Type B pancreatic cell (in vitro differentiated cells): ENCODE results near the gene FHAD1. TPM values are rescaled to one million over a fixed set of nuclear protein-coding genes. Genes with fewer than 3 reads are reported as not detected.
"Not testable (repeated sequence)": the region's sequence is repeated elsewhere in the genome, so short reads cannot be mapped to it uniquely, and the experiment has no call there.

Source experiments
- DNase-seq: peaks from one replicate; pipeline ENCODE4 v3.0.0; 2021; ENCODE audit warnings: mixed read lengths; ENCODE audit not compliant: unreplicated experiment; ENCODE audit errors: extremely low spot score
- H3K27ac Mint-ChIP-seq: 2 replicates; pipeline ENCODE4 v1.8.0; 2021; ENCODE audit warnings: mild to moderate bottlenecking, mixed read lengths
- H3K27me3 Mint-ChIP-seq: 2 replicates; pipeline ENCODE4 v1.8.0; 2021; ENCODE audit warnings: mixed read lengths
- H3K36me3 Mint-ChIP-seq: 2 replicates; pipeline ENCODE4 v1.8.0; 2021; ENCODE audit warnings: mixed read lengths
- H3K4me1 Mint-ChIP-seq: one replicate; pipeline ENCODE4 v1.8.0; 2021; ENCODE audit warnings: mixed read lengths; ENCODE audit not compliant: unreplicated experiment
- H3K4me3 Mint-ChIP-seq: 2 replicates; pipeline ENCODE4 v1.8.0; 2021; ENCODE audit warnings: mild to moderate bottlenecking, mixed read lengths
- H3K9me3 Mint-ChIP-seq: 2 replicates; pipeline ENCODE4 v1.8.0; 2021; ENCODE audit warnings: mixed read lengths
- CTCF ChIP-seq: fragments of 200-600 bp; sonication (generic); conservative IDR thresholded peaks from 2 replicates; pipeline ENCODE4 v1.5.0; 2021; ENCODE audit warnings: antibody characterized with exemption, mild to moderate bottlenecking
- total RNA-seq: library from RNA; stranded (reverse); gene quantifications from 2 replicates; pipeline ENCODE4 v1.2.1, GENCODE V29; 2021; ENCODE audit warnings: low replicate concordance

Gene FHAD1
- total RNA-seq, 1 donor from 2014 or later: 3.8 TPM

- Mint-ChIP-seq H3K9me3 (no peaks in the 10 kb centered on the region), H3K4me1 (peaks cover 9% of the 10 kb centered on the region), H3K4me3 (no peak overlapping the region), H3K27ac (no peak overlapping the region), H3K36me3 (no peaks in the 10 kb centered on the region), H3K27me3 (no peaks in the 10 kb centered on the region)
- peak; percentile 93 for TF ChIP-seq CTCF
- DNase-seq: peak; percentile 86
These were observed 184.0 kb downstream of the FHAD1 start for GRCh38 chr1:15430787-15431570.

GRCh38 chr1:15431571-15431948 is 184.5 kb downstream of the FHAD1 start:
- H3K36me3 Mint-ChIP-seq: no peaks in the 10 kb centered on the region
- DNase-seq: no peak
- TF ChIP-seq CTCF: no peak
- peaks cover 5% of the 10 kb centered on the region for H3K4me1 Mint-ChIP-seq
- no peak overlapping the region for H3K27ac Mint-ChIP-seq
- no peak overlapping the region for H3K4me3 Mint-ChIP-seq
- H3K27me3 Mint-ChIP-seq: no peaks in the 10 kb centered on the region
- no peaks in the 10 kb centered on the region for H3K9me3 Mint-ChIP-seq

- no peak for DNase-seq
- H3K27ac Mint-ChIP-seq: no peak overlapping the region
- no peaks in the 10 kb centered on the region for H3K9me3 Mint-ChIP-seq
- H3K27me3 Mint-ChIP-seq: no peaks in the 10 kb centered on the region
- H3K4me3 Mint-ChIP-seq: no peak overlapping the region
- no peaks in the 10 kb centered on the region for H3K36me3 Mint-ChIP-seq
- TF ChIP-seq CTCF: no peak
- peaks cover 3% of the 10 kb centered on the region for H3K4me1 Mint-ChIP-seq
These were observed 185.3 kb downstream of the FHAD1 start for GRCh38 chr1:15432324-15432723.

- DNase-seq: no peak
These were observed 186.4 kb downstream of the FHAD1 start for GRCh38 chr1:15433471-15433870.

GRCh38 chr1:15434739-15435138 is 187.7 kb downstream of the FHAD1 start:
- H3K27ac Mint-ChIP-seq, H3K9me3 Mint-ChIP-seq, H3K27me3 Mint-ChIP-seq, H3K4me3 Mint-ChIP-seq, H3K4me1 Mint-ChIP-seq, H3K36me3 Mint-ChIP-seq, DNase-seq: not testable (repeated sequence)

More at GRCh38 chr1:15433471-15433870, 186.4 kb downstream of the FHAD1 start:
- no peak for TF ChIP-seq CTCF
- no peak overlapping the region for H3K27ac Mint-ChIP-seq
- no peaks in the 10 kb centered on the region for H3K27me3 Mint-ChIP-seq
- H3K9me3 Mint-ChIP-seq: no peaks in the 10 kb centered on the region
- peaks cover 3% of the 10 kb centered on the region for H3K4me1 Mint-ChIP-seq
- no peaks in the 10 kb centered on the region for H3K36me3 Mint-ChIP-seq
- no peak overlapping the region for H3K4me3 Mint-ChIP-seq

GRCh38 chr1:15435239-15436077 is 188.4 kb downstream of the FHAD1 start:
- no peaks in the 10 kb centered on the region for H3K36me3 Mint-ChIP-seq
- no peak overlapping the region for H3K4me3 Mint-ChIP-seq
- H3K9me3 Mint-ChIP-seq: no peaks in the 10 kb centered on the region
- no peak for DNase-seq
- no peaks in the 10 kb centered on the region for H3K27me3 Mint-ChIP-seq
- no peak for TF ChIP-seq CTCF
- H3K27ac Mint-ChIP-seq: no peak overlapping the region
- H3K4me1 Mint-ChIP-seq: peaks cover 3% of the 10 kb centered on the region
